ENCODE results near the gene OBSCN. TPM values are rescaled to one million over a fixed set of nuclear protein-coding genes. Genes with fewer than 3 reads are reported as not detected.
"Not testable (repeated sequence)": the region's sequence is repeated elsewhere in the genome, so short reads cannot be mapped to it uniquely, and the experiment has no call there.

Gene OBSCN
- total and polyA plus RNA-seq, 10 of the 15 experiments (the other 5 are each of a cell fraction or from before 2014, with no cell fraction given), result 0.01 to 0.36 (median 0.08) TPM; not detected in 2

DNA sequence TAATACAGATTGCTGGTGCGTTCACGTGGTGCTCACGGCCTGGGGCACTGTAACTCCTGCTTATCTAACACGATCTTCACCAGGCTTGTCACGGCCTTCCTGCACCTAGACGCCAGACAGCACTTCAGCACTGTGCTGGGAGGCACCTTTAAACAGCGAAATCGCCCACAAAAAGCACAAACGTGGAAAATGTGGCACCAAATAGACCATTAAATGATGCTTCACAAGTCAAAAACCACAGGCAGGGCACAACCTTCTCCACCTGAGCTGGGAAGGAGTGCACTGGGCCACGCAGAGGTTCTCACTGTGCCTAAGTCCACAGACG lies 22.2 kb upstream of the OBSCN start (continued):
- TF ChIP-seq CUX1 (IDR thresholded peaks at IDR 0.05; ENCODE audit: insufficient replicate concordance, low read depth, low read length), result no peak
- no peak for TF ChIP-seq EZH2 (IDR thresholded peaks at IDR 0.05; ENCODE audit: borderline replicate concordance, control insufficient read depth, low read depth, low read length)
- no peak for TF ChIP-seq FOS (IDR thresholded peaks at IDR 0.05; ENCODE audit: borderline replicate concordance, extremely low read depth, insufficient read length)
- no peak for TF ChIP-seq HDAC2 (IDR thresholded peaks at IDR 0.05)
- no peak for TF ChIP-seq TCF3 (IDR thresholded peaks at IDR 0.05; ENCODE audit: borderline replicate concordance, insufficient read depth, low read depth, low read length)
- TF ChIP-seq MEF2B (IDR thresholded peaks at IDR 0.05; ENCODE audit: partially characterized antibody, poor library complexity, severe bottlenecking), result no peak
- TF ChIP-seq MEF2A (IDR thresholded peaks at IDR 0.05; ENCODE audit: insufficient read depth, low read depth, low read length), result no peak
- no peak for TF ChIP-seq JUNB (IDR thresholded peaks at IDR 0.05)
- TF ChIP-seq RELA (IDR thresholded peaks at IDR 0.05; ENCODE audit: borderline replicate concordance, partially characterized antibody), result no peak

GRCh38 chr1:228188249-228188648 lies 19.6 kb upstream of the OBSCN start:
- H3K9ac ChIP-seq (ENCODE audit: control insufficient read depth, insufficient read depth, low read length); intact Hi-C loops (cut with micrococcal nuclease; ENCODE audit: unreplicated experiment); H3K9me3 ChIP-seq (replicated peaks; ENCODE audit: control insufficient read depth, insufficient read depth, low read length); H3K4me2 ChIP-seq (ENCODE audit: control insufficient read depth, insufficient read depth); H4K20me1 ChIP-seq (ENCODE audit: control insufficient read depth, insufficient read depth); DNase-seq (ENCODE audit: low read depth, low spot score); RAD21 ChIA-PET (ENCODE audit: unreplicated experiment); H3K4me3 ChIP-seq; in situ Hi-C loops (cut with MboI); H3K36me3 ChIP-seq (ENCODE audit: control insufficient read depth in 2 of 2, insufficient read depth in 2 of 2, low read length in 1 of 2); FAIRE-seq; POLR2A ChIA-PET; H2AFZ ChIP-seq (ENCODE audit: control insufficient read depth, low read depth, low read length); H3K27ac ChIP-seq (ENCODE audit: control insufficient read depth, insufficient read depth); BruUV-seq (replicated peaks); ATAC-seq; H3K79me2 ChIP-seq (ENCODE audit: control insufficient read depth, insufficient read depth, low read length); H3K4me1 ChIP-seq (ENCODE audit: control insufficient read depth, insufficient read depth, low read length); H3K27me3 ChIP-seq (replicated peaks in 1 of 2; ENCODE audit: control insufficient read depth in 2 of 2, insufficient read depth in 2 of 2, low read length in 1 of 2): not testable (repeated sequence)
- SMC1A ChIA-PET (ENCODE audit: uncharacterized antibody, unreplicated experiment), result interaction anchor here (1.0 kb wide), 1 partner anchor 15 kb away, joined by 3 read pairs; no protein-coding TSS in a partner anchor
- WGBS (ENCODE audit: insufficient coverage, insufficient replicate concordance, low lambda C conversion rate, missing lambda C conversion rate), result 0% methylated on average over 2 of the region's 2 CpGs
- CTCF ChIA-PET, result interaction anchor here (1.1 kb wide), 1 partner anchor 11 kb away, joined by 3 read pairs; no protein-coding TSS in a partner anchor
